GM06990 (cell line): ENCODE data around the gene HIP1R.

ENCODE experiments used
- DNase-seq: peaks from one replicate; pipeline ENCODE4 v3.0.0-alpha.2; 2011; ENCODE audit not compliant: insufficient read length; ENCODE audit errors: extremely low read depth
- H3K27me3 ChIP-seq: replicated peaks from 2 replicates; pipeline ENCODE4 v1.6.0; 2011; ENCODE audit warnings: low read length; ENCODE audit not compliant: control insufficient read depth, insufficient read depth
- H3K36me3 ChIP-seq: 2 replicates; pipeline ENCODE4 v1.5.1; 2011; ENCODE audit warnings: low read length; ENCODE audit not compliant: control insufficient read depth, insufficient read depth
- H3K4me3 ChIP-seq: replicated peaks from 2 replicates; pipeline ENCODE4 v1.5.1; 2011; ENCODE audit warnings: low read depth, mild to moderate bottlenecking, control low read depth, low read length
- TF ChIP-seq, protein P1 (sequence below): IDR thresholded peaks from 2 replicates; pipeline ENCODE4 v1.5.1; 2011; ENCODE audit warnings: low read length, control low read depth, mild to moderate bottlenecking, inconsistent platforms; ENCODE audit not compliant: insufficient read depth, poor library complexity, severe bottlenecking

HIP1R gene

DNA sequence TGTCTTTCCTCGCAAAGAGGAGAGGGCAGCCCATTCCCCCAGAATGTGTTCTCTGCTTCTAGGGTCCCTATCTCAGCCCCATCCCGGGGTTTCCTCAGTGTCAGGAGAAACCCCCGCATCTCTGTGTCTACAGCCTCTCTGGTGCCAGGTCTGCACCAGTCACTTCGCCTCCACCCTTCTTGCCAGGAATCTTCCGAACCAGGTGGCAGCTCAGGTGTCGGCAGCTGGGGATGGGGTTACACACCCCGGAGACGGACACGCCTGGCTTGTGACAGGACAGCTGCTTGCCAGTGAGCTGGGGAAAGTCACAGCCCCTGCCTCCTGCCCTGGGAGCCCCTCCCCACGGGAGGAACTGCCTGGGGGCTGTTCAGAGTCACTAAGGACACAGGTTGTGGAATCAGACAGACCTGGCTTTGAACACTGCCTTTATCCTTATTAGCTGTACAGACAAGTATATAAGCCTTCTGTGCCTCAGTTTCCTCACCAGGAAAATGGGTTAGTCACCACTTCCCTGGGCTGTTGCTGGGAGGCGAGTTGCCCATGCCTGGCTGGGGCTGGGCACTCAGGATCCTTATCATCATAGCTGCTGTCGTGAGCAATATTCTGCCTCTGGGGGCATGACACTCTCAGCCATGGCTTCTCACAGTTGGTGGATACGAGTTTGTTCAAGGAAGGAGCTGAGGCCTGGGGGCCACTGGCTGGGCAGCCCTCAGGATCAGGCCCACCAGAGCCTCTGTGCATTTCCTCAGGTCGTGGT, 10.8 kb downstream of the HIP1R start:
- H3K27me3 ChIP-seq: no peaks in the 10 kb centered on the region; the same call in 1 of the 2 replicates
- H3K4me3 ChIP-seq: no peak overlapping the region
- H3K36me3 ChIP-seq: no peaks in the 10 kb centered on the region
- no peak for DNase-seq
- TF ChIP-seq, protein P1, sequence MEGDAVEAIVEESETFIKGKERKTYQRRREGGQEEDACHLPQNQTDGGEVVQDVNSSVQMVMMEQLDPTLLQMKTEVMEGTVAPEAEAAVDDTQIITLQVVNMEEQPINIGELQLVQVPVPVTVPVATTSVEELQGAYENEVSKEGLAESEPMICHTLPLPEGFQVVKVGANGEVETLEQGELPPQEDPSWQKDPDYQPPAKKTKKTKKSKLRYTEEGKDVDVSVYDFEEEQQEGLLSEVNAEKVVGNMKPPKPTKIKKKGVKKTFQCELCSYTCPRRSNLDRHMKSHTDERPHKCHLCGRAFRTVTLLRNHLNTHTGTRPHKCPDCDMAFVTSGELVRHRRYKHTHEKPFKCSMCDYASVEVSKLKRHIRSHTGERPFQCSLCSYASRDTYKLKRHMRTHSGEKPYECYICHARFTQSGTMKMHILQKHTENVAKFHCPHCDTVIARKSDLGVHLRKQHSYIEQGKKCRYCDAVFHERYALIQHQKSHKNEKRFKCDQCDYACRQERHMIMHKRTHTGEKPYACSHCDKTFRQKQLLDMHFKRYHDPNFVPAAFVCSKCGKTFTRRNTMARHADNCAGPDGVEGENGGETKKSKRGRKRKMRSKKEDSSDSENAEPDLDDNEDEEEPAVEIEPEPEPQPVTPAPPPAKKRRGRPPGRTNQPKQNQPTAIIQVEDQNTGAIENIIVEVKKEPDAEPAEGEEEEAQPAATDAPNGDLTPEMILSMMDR: no peak

DNA sequence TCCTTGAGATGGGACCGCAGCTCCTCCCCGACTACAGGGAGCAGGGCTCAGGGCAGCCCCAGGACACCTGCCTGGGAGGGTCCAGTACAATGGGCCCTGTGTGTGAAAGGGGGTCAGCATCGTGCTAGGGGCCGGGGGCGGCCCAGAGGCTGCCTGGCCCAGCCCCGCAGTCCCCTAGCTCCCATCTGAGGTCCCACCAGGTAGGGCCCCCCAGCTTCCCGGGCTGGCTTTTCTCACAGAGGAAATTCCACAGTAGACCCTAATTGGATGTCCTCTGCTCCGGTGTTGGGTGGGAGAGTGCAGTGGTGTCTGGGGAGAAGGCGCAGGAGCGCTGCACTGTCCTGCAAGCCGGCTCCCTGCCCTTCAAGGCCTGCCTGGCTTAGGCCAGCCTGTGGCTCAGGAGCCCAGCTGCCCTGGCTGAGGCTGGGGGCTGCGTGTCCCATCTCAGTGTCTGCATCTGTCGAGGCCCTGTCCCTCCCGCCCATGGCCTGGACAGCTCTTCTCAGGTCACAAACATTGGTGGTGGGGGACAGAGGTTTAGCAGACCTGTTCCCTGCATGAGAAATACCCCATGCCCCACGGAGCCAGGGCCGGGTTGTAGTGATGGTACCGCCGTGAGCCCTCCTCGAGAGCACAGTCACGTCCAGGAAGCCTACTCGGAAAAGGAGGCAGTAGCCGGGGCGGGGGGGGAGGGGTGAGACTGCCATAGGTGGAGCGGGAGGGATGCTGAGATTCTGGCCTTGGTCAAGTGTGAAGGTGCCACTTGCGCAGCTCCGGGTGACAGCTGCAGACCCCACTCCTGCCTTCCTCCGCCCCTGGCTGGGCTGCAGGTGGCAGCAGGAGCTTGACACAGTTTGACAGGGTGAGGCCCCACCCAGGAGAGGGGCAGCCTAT, 11.6 kb downstream of the HIP1R start:
- TF ChIP-seq, protein P1: no peak
- Histone ChIP-seq H3K4me3 (no peak overlapping the region), H3K27me3 (no peaks in the 10 kb centered on the region; the same call in 1 of the 2 replicates), H3K36me3 (no peaks in the 10 kb centered on the region)
- DNase-seq: no peak

DNA sequence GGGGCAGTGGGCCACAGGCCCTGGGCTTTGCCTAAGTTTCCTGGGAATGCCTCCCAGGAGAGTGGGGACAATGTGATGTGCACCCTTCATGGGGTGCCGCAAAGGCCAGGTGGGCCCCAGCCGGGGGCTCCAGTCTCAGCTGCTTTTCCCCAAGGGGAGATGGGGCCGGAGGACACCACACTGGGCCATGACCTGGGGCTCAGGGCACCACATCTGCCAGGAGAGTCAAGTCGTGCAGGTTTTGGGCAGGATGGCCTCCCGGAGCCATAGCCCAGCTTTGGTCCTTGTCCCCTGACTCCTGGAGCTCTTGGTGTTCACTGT, 12.2 kb downstream of the HIP1R start:
- Histone ChIP-seq H3K27me3 (no peaks in the 10 kb centered on the region; the same call in 1 of the 2 replicates), H3K36me3 (no peaks in the 10 kb centered on the region), H3K4me3 (no peak overlapping the region)
- TF ChIP-seq, protein P1: no peak
- DNase-seq: no peak

DNA sequence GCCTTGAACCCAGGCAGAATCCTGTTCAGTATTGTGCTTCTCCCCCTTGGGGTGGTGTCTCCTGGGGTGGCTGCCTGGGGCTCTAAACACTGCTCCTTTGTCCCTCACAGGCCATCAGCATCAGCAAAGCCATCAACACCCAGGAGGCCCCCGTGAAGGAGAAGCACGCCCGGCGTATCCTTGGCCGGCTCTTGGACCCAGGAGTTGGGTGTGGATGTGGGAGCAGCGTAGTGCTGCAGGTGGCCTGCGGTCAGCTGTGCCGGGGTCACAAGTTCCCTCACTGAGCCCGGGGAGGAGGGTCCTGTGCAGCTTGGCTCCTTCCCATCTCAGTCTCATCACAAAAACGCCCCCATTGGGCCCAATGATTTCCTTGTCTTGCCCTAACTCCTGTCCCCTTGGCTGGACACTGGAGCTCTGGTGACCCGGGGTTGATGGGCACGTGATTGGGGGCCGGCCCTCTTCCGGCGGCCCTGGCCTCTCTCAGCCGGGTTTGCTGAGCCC, 12.7 kb downstream of the HIP1R start:
- TF ChIP-seq, protein P1: no peak
- Histone ChIP-seq H3K4me3 (no peak overlapping the region), H3K27me3 (no peaks in the 10 kb centered on the region; the same call in 1 of the 2 replicates), H3K36me3 (no peaks in the 10 kb centered on the region)
- DNase-seq: no peak

DNA sequence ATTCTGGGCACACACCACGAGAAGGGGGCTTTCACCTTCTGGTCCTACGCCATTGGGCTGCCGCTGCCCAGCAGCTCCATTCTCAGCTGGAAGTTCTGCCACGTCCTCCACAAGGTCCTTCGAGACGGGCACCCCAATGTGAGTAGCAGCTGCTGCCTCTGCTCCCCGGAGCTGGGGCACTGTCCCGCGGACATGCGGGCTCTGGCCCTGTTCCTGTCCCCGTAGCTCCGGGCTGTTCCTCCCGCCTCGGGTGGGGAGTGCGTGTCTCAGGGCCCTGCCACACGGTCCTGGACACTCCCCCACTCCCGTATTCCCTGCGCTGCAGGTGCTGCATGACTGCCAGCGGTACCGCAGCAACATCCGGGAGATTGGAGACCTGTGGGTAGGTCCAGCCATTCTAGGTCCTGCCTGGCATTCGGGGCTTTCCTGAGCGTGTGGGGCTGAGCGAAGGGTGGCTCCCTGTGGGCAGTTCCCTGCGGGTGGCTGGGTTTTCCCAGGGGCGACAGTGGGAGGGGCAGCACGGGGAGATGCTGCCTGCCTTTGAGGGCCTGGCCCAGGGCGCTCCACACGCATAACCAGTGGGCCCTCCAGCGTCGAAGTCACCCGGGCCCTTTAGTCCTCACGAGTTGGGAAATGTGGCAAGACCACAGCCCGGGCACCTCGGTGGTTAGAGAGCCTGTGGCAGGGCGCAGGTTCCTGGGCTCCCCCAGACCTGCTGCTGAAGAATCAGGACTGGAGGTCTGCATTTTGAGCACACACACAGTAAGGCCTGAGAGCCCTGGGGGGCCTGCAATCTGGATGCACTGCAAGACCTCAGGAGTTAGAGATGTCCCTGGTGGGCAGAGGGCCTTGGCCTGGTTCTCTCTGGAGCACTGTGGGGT, 13.5 kb downstream of the HIP1R start:
- Histone ChIP-seq H3K4me3 (no peak overlapping the region), H3K27me3 (no peaks in the 10 kb centered on the region; the same call in 1 of the 2 replicates), H3K36me3 (no peaks in the 10 kb centered on the region)
- TF ChIP-seq, protein P1: no peak
- no peak for DNase-seq
